Immature natural killer cell (primary cell): ENCODE results near the gene STRIP2. TPM values are rescaled to one million over a fixed set of nuclear protein-coding genes. Genes with fewer than 3 reads are reported as not detected.
A peak's percentile ranks its signal among the peaks of the same experiment; 100 is the strongest.
"Not testable (repeated sequence)": the region's sequence is repeated elsewhere in the genome, so short reads cannot be mapped to it uniquely, and the experiment has no call there.

ENCODE experiments used
- DNase-seq, 3 donors: peaks; one replicate each; pipeline ENCODE4 v3.0.0; 2022; ENCODE audit warnings: mixed read lengths in 1 of 3
- H3K27ac Mint-ChIP-seq, 6 donors: one replicate each; pipeline ENCODE4 v1.8.0; 2020; ENCODE audit warnings: mixed read lengths in 6 of 6, mild to moderate bottlenecking in 5 of 6, inconsistent platforms in 4 of 6, moderate library complexity in 3 of 6
- H3K27me3 Mint-ChIP-seq, 3 donors: one replicate each; pipeline ENCODE4 v1.8.0; 2020 to 2021; ENCODE audit warnings: low read depth in 3 of 3, mild to moderate bottlenecking in 3 of 3, mixed read lengths in 3 of 3, moderate library complexity in 3 of 3, inconsistent platforms in 1 of 3
- H3K36me3 Mint-ChIP-seq, 3 donors: one replicate each; pipeline ENCODE4 v1.8.0; 2020; ENCODE audit warnings: mixed read lengths in 3 of 3, inconsistent platforms in 2 of 3, mild to moderate bottlenecking in 2 of 3
- H3K4me1 Mint-ChIP-seq, 2 donors: one replicate each; pipeline ENCODE4 v1.8.0; 2020; ENCODE audit warnings: inconsistent platforms in 2 of 2, mild to moderate bottlenecking in 2 of 2, mixed read lengths in 2 of 2, moderate library complexity in 1 of 2
- H3K4me3 Mint-ChIP-seq, 5 donors: one replicate each; pipeline ENCODE4 v1.8.0; 2020; ENCODE audit warnings: mild to moderate bottlenecking in 5 of 5, mixed read lengths in 5 of 5, inconsistent platforms in 3 of 5, moderate library complexity in 3 of 5
- H3K9me3 Mint-ChIP-seq, 6 donors: one replicate each; pipeline ENCODE4 v1.8.0; 2020; ENCODE audit warnings: mild to moderate bottlenecking in 6 of 6, mixed read lengths in 6 of 6, inconsistent platforms in 4 of 6, moderate library complexity in 3 of 6
- polyA plus RNA-seq, 3 donors: library from polyadenylated mRNA; unstranded; fragments of 300-500 nt; fragmentation: Illumina TruSeq; gene quantifications; one replicate each; pipeline ENCODE4 v1.2.3, GENCODE V29; 2021

The STRIP2 gene
- polyA plus RNA-seq, 3 donors from 2014 or later, result 0.25 TPM; not detected in 2

- Mint-ChIP-seq H3K9me3 (no peaks in the 10 kb centered on the region), H3K27ac (peak overlapping the region in 3 of 6 donors; percentile 28 to 67 (median 49)), H3K27me3 (peaks cover 1 to 9% (median 2%) of the 10 kb centered on the region in 3 donors), H3K4me3 (peak overlapping the region in 1 of 5 donors; percentile 18), H3K4me1 (peaks cover 52 to 62% of the 10 kb centered on the region in 2 donors), H3K36me3 (peaks cover 0 to 9% (median 0%) of the 10 kb centered on the region in 3 donors)
- DNase-seq, result no peak
Observed at GRCh38 chr7:129522971-129523340, 88.7 kb downstream of the STRIP2 start.

GRCh38 chr7:129523924-129524323, 89.7 kb downstream of the STRIP2 start:
- H3K27ac Mint-ChIP-seq, result peak overlapping the region in 2 of 6 donors; percentile 86 to 93
- H3K27me3 Mint-ChIP-seq, result peaks cover 1 to 9% (median 2%) of the 10 kb centered on the region in 3 donors
- H3K4me1 Mint-ChIP-seq, result peaks cover 56 to 59% of the 10 kb centered on the region in 2 donors
- DNase-seq, result no peak
- peaks cover 0 to 7% (median 0%) of the 10 kb centered on the region in 3 donors for H3K36me3 Mint-ChIP-seq
- peak overlapping the region in 1 of 5 donors; percentile 84 for H3K4me3 Mint-ChIP-seq
- H3K9me3 Mint-ChIP-seq, result no peaks in the 10 kb centered on the region

- peaks cover 60 to 61% of the 10 kb centered on the region in 2 donors for H3K4me1 Mint-ChIP-seq
- not testable (repeated sequence) for H3K9me3 Mint-ChIP-seq, H3K27me3 Mint-ChIP-seq, H3K36me3 Mint-ChIP-seq
- peak overlapping the region; percentile 81 to 97 (median 88) for H3K27ac Mint-ChIP-seq
- DNase-seq, result peak; percentile 38 to 39 (median 39)
- H3K4me3 Mint-ChIP-seq, result peak overlapping the region; percentile 70 to 89 (median 84)
Observed at GRCh38 chr7:129524405-129524804, 90.2 kb downstream of the STRIP2 start.

- H3K36me3 Mint-ChIP-seq, result peaks cover 0 to 7% (median 0%) of the 10 kb centered on the region in 3 donors
- no peaks in the 10 kb centered on the region for H3K9me3 Mint-ChIP-seq
- H3K27me3 Mint-ChIP-seq, result peaks cover 1 to 9% (median 2%) of the 10 kb centered on the region in 3 donors
- H3K27ac Mint-ChIP-seq, result peak overlapping the region; percentile 83 to 97 (median 94)
- peaks cover 67 to 68% of the 10 kb centered on the region in 2 donors for H3K4me1 Mint-ChIP-seq
- DNase-seq, result peak; percentile 42 to 46 (median 44)
- H3K4me3 Mint-ChIP-seq, result peak overlapping the region; percentile 82 to 89 (median 87)
Observed at GRCh38 chr7:129525225-129525862, 91.1 kb downstream of the STRIP2 start.

- no peak for DNase-seq
- H3K36me3 Mint-ChIP-seq, result no peaks in the 10 kb centered on the region
- peaks cover 80 to 86% of the 10 kb centered on the region in 2 donors for H3K4me1 Mint-ChIP-seq
- H3K4me3 Mint-ChIP-seq, result no peak overlapping the region
- peak overlapping the region in 5 of 6 donors; percentile 22 to 61 (median 36) for H3K27ac Mint-ChIP-seq
- no peaks in the 10 kb centered on the region for H3K9me3 Mint-ChIP-seq
- H3K27me3 Mint-ChIP-seq, result peaks cover 1 to 7% (median 2%) of the 10 kb centered on the region in 3 donors
Observed at GRCh38 chr7:129529643-129530042, 95.4 kb downstream of the STRIP2 start.

GRCh38 chr7:129530795-129531391, 96.7 kb downstream of the STRIP2 start:
- H3K27me3 Mint-ChIP-seq, result peaks cover 0 to 5% (median 0%) of the 10 kb centered on the region in 3 donors
- peak overlapping the region; percentile 5 to 41 (median 30) for H3K4me3 Mint-ChIP-seq
- no peaks in the 10 kb centered on the region for H3K9me3 Mint-ChIP-seq
- no peak for DNase-seq
- peak overlapping the region; percentile 41 to 94 (median 81) for H3K27ac Mint-ChIP-seq
- peaks cover 80 to 85% of the 10 kb centered on the region in 2 donors for H3K4me1 Mint-ChIP-seq
- no peaks in the 10 kb centered on the region for H3K36me3 Mint-ChIP-seq

- H3K27me3 Mint-ChIP-seq, result peaks cover 0 to 8% (median 2%) of the 10 kb centered on the region in 3 donors
- peaks cover 80 to 87% of the 10 kb centered on the region in 2 donors for H3K4me1 Mint-ChIP-seq
- H3K36me3 Mint-ChIP-seq, result no peaks in the 10 kb centered on the region
- H3K9me3 Mint-ChIP-seq, result no peaks in the 10 kb centered on the region
- no peak overlapping the region for H3K4me3 Mint-ChIP-seq
- no peak for DNase-seq
- peak overlapping the region in 5 of 6 donors; percentile 57 to 73 (median 69) for H3K27ac Mint-ChIP-seq
Observed at GRCh38 chr7:129531721-129532120, 97.5 kb downstream of the STRIP2 start.

GRCh38 chr7:129532375-129532774, 98.1 kb downstream of the STRIP2 start:
- Mint-ChIP-seq H3K27me3 (peaks cover 0 to 7% (median 2%) of the 10 kb centered on the region in 3 donors), H3K4me1 (peaks cover 76 to 82% of the 10 kb centered on the region in 2 donors), H3K27ac (peak overlapping the region; percentile 59 to 94 (median 79)), H3K4me3 (peak overlapping the region in 2 of 5 donors; percentile 19 to 48), H3K9me3 (no peaks in the 10 kb centered on the region), H3K36me3 (no peaks in the 10 kb centered on the region)
- no peak for DNase-seq

- H3K4me1 Mint-ChIP-seq, result peaks cover 85 to 94% of the 10 kb centered on the region in 2 donors
- DNase-seq, H3K9me3 Mint-ChIP-seq, H3K27me3 Mint-ChIP-seq, H3K36me3 Mint-ChIP-seq: not testable (repeated sequence)
- peak overlapping the region; percentile 94 to 99 (median 97) for H3K27ac Mint-ChIP-seq
- H3K4me3 Mint-ChIP-seq, result peak overlapping the region in 4 of 5 donors; percentile 83 to 94 (median 87)
Observed at GRCh38 chr7:129534558-129535274, 100.5 kb downstream of the STRIP2 start.

GRCh38 chr7:129535896-129536295, 101.7 kb downstream of the STRIP2 start:
- peak overlapping the region; percentile 94 to 99 (median 97) for H3K27ac Mint-ChIP-seq
- H3K4me1 Mint-ChIP-seq, result peaks cover 81 to 87% of the 10 kb centered on the region in 2 donors
- H3K27me3 Mint-ChIP-seq, result peaks cover 0 to 7% (median 2%) of the 10 kb centered on the region in 3 donors
- no peaks in the 10 kb centered on the region for H3K9me3 Mint-ChIP-seq
- peaks cover 0 to 4% (median 4%) of the 10 kb centered on the region in 3 donors for H3K36me3 Mint-ChIP-seq
- peak overlapping the region; percentile 83 to 94 (median 86) for H3K4me3 Mint-ChIP-seq
- DNase-seq, result peak; percentile 77 to 82 (median 79)

- H3K27ac Mint-ChIP-seq, result peak overlapping the region; percentile 94 to 99 (median 97)
- H3K27me3 Mint-ChIP-seq, result peaks cover 0 to 9% (median 2%) of the 10 kb centered on the region in 3 donors
- DNase-seq, result no peak
- H3K4me1 Mint-ChIP-seq, result peaks cover 81 to 87% of the 10 kb centered on the region in 2 donors
- peak overlapping the region; percentile 83 to 94 (median 86) for H3K4me3 Mint-ChIP-seq
- peaks cover 0 to 7% (median 4%) of the 10 kb centered on the region in 3 donors for H3K36me3 Mint-ChIP-seq
- no peaks in the 10 kb centered on the region for H3K9me3 Mint-ChIP-seq
Observed at GRCh38 chr7:129536323-129536722, 102.1 kb downstream of the STRIP2 start.
